GM10266 (cell line): ENCODE results near the gene PATJ.
"Not testable (repeated sequence)": the region's sequence is repeated elsewhere in the genome, so short reads cannot be mapped to it uniquely, and the experiment has no call there.

Experiments
- DNase-seq: peaks from one replicate; pipeline ENCODE4 v3.0.0; 2012; ENCODE audit errors: extremely low spot score
- TF ChIP-seq, protein P1 (sequence below): IDR thresholded peaks from 2 replicates; pipeline ENCODE4 v1.5.1; 2012; ENCODE audit warnings: mild to moderate bottlenecking, low read depth; ENCODE audit not compliant: control insufficient read depth, insufficient read depth; ENCODE audit errors: missing control alignments

PATJ gene

DNA sequence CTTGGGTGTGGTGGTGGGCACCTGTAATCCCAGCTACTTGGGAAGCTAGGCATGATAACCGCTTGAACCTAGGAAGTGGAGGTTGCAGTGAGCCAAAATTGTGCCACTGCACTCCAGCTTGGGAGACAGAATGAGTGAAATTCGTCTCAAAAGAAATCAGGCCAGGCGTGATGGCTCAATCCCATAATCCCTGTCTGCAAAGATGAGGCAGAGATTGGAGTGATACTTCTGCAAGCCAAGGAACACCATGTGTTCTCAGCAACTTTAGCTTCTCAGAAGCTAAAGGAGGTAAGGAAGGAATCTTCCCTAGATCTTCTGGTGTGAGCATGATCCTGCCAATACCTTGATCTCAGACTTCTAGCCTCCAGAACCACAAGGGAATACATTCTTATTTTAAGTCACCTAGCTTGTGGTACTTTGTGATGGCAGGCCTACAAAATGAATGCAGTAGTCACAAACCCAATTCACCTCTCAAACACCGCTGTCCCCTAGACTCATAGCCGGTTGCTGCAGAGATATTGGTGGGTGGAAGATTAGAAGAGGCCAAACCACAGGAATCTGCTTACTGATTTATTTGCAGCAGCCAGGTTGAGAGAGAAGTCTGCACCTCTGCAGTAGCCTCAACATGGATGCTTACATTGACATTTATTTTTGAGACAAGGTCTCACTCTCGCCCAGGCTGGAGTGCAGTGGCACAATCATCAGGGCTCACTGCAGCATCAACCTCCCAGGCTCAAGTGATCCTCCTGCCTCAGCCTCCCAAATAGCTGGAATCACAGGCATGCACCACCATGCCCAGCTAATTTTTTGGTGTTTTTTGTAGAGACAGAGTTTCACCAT, 471.0 kb downstream of the PATJ start:
- DNase-seq: no peak
- TF ChIP-seq, protein P1, sequence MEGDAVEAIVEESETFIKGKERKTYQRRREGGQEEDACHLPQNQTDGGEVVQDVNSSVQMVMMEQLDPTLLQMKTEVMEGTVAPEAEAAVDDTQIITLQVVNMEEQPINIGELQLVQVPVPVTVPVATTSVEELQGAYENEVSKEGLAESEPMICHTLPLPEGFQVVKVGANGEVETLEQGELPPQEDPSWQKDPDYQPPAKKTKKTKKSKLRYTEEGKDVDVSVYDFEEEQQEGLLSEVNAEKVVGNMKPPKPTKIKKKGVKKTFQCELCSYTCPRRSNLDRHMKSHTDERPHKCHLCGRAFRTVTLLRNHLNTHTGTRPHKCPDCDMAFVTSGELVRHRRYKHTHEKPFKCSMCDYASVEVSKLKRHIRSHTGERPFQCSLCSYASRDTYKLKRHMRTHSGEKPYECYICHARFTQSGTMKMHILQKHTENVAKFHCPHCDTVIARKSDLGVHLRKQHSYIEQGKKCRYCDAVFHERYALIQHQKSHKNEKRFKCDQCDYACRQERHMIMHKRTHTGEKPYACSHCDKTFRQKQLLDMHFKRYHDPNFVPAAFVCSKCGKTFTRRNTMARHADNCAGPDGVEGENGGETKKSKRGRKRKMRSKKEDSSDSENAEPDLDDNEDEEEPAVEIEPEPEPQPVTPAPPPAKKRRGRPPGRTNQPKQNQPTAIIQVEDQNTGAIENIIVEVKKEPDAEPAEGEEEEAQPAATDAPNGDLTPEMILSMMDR: no peak

DNA sequence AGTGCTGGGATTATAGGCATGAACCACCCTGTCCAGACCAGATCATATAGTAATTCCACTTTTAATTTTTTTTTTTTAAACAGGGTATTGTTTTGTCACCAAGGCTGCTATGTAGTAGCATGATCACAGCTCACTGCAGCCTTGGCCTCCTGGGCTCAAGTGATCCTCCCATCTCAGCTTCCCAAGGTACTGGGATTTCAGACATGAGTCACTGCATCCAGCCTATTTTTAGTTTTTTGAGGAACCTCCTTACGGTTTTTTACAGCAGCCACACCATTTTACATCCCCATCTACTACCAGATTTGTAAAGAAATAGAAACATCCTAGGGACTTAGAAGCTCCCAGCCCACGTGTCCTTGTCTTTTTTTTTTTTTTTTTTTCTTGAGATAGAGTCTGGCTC, 476.3 kb downstream of the PATJ start:
- no peak for DNase-seq
- TF ChIP-seq, protein P1: no peak

DNA sequence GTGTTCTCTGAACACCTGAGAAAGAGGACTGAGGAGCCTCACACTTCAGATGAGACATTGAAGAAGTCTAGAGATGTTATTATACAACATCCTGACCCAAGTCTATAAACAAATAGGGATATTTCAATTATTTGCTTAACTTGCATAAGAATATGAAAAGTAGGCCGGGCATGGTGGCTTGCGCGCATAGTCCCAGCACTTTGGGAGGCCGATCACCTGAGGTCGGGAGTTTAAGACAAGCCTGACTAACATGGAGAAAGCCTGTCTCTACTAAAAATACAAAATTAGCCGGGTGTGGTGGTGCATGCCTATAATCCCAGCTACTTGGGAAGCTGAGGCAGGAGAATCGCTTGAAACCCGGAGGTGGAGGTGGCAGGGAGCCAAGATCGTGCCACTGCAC, 478.2 kb downstream of the PATJ start:
- not testable (repeated sequence) for DNase-seq

DNA sequence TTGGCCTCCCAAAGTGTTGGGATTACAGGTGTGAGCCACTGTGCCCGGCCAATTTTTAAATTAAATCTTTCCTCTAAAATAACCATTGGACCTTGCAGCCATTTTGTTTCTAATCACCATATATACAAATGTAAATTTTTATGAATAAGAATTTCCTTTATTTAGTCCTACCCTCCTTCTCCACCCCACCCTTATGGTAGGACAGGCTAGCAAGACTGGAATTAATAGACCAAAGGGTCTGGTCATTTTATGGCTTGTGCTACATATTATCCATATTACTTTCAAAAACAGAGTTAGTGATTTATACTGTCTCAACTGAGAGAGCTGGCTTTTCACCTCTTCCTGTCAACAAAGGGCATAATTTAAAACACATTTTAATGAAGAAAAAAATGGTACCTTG, 478.9 kb downstream of the PATJ start:
- no peak for DNase-seq
- TF ChIP-seq, protein P1: no peak

DNA sequence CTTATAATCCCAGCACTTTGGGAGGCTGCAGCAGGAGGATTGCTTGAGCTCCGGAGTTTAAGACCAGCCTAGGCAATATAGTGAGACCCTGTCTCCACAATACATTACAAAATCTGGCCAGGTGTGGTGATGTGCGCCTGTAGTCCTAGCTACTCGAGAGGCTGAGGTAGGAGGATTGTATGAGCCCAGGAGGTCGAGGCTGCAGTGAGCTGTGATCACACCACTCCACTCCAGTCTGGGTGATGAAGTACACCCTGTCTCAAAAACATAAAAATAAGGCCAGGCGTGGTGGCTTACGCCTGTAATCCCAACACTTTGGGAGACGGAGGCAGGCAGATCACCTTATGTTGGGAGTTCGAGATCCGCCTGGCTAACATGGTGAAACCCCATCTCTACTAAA, 480.0 kb downstream of the PATJ start:
- TF ChIP-seq, protein P1: no peak
- DNase-seq: no peak

DNA sequence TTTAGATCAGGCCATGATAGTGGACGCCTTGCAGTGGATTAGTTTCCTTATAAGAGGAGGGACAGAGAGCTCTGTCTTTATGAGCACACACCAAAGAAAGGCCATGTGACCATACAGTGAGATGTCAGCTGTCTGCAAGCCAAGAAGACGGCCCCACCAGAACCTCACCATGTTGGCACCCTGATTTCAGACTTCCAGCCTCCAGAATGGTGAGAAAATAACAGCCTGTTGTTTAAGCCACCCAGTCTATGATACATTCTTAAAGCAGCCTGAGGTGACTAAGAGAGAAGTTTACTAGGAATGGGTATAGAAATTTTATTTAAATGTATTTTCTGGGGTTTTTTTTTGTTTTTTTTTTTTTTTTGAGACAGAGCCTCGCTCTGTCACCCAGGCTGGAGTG, 481.9 kb downstream of the PATJ start:
- DNase-seq: no peak
- TF ChIP-seq, protein P1: no peak

DNA sequence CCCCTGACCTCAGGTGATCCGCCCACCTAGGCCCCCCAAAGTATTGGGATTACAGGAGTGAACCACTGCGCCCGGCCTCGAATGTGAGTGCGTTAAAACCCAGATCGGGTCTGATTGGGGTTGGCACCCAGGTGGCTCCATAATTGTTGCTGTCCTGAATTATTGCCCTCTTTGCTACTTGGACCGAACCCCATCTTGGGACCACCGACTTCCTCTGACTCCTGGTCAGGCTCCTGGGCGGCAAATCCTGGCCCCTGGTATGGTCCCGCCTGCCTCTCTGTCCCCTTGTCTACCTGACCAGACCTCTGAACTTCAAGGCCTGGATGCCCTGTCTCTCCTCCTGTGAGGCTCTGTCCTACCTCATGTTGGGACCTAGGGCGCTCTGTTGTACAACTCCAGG, 485.2 kb downstream of the PATJ start:
- TF ChIP-seq, protein P1: no peak
- DNase-seq: no peak
